Astrocyte of the cerebellum (primary cell): ENCODE measurements around the gene BRAT1.

ENCODE experiments used
- DNase-seq: peaks from one replicate; pipeline ENCODE4 v3.0.0-alpha.2; 2011; ENCODE audit warnings: low read depth
- H3K4me3 ChIP-seq: 2 replicates; pipeline ENCODE4 v1.5.1; 2011; ENCODE audit warnings: mild to moderate bottlenecking, low read depth, low read length, moderate library complexity
- in situ Hi-C: cut with HindIII; loops from 2 replicates; pipeline ENCODE4 v1.10.0; 2017; ENCODE audit warnings: low sequenced_read_pairs
- TF ChIP-seq, protein P1 (sequence below): IDR thresholded peaks from 2 replicates; pipeline ENCODE4 v1.5.1; 2012; ENCODE audit warnings: low read length, low read depth, moderate library complexity, mild to moderate bottlenecking; ENCODE audit errors: missing control alignments

Gene BRAT1

GRCh38 chr7:2504889-2505375, 50.4 kb downstream of the BRAT1 start:
- in situ Hi-C loops: no loop called here
- no peak overlapping the region for H3K4me3 ChIP-seq
- TF ChIP-seq, protein P1, sequence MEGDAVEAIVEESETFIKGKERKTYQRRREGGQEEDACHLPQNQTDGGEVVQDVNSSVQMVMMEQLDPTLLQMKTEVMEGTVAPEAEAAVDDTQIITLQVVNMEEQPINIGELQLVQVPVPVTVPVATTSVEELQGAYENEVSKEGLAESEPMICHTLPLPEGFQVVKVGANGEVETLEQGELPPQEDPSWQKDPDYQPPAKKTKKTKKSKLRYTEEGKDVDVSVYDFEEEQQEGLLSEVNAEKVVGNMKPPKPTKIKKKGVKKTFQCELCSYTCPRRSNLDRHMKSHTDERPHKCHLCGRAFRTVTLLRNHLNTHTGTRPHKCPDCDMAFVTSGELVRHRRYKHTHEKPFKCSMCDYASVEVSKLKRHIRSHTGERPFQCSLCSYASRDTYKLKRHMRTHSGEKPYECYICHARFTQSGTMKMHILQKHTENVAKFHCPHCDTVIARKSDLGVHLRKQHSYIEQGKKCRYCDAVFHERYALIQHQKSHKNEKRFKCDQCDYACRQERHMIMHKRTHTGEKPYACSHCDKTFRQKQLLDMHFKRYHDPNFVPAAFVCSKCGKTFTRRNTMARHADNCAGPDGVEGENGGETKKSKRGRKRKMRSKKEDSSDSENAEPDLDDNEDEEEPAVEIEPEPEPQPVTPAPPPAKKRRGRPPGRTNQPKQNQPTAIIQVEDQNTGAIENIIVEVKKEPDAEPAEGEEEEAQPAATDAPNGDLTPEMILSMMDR: no peak
- no peak for DNase-seq

DNA sequence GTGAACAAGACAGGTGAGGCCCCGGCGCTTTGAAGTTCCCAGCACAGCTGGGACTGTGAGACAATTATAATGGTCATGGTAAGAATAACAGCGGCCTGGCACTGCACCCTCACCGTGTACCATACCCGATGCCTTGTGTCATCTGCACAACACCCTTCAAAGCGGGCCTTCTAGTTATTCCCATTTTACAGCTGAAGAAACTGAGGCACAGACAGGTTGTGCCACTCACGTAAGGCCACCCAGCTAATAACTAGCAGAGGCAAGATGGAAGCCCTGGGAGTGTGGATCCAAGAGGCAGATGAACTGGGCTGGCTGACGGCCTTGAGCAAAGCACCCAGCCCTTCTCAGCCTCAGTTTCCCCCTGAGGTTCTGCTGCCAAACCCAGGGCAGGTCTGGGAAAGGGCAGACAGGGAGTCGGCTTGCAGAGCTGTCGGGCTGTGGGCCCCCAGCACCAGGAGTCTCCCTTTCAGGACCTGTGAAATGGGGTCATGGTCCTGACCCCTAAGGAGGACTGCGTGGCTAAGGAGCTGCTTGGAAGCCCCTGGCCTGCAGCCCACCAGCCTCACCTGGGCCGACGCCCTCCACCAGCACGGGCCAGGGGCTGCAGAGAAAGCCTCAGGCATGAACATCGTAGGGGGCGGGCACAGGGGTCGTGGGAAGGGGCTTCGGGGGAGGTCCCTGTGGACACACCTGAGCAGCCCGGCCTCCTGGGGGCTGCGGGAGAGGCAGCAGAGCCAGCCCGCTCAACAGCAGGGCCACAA, 51.0 kb downstream of the BRAT1 start:
- TF ChIP-seq, protein P1: no peak
- H3K4me3 ChIP-seq: no peak overlapping the region
- in situ Hi-C loops: no loop called here
- DNase-seq: no peak

DNA sequence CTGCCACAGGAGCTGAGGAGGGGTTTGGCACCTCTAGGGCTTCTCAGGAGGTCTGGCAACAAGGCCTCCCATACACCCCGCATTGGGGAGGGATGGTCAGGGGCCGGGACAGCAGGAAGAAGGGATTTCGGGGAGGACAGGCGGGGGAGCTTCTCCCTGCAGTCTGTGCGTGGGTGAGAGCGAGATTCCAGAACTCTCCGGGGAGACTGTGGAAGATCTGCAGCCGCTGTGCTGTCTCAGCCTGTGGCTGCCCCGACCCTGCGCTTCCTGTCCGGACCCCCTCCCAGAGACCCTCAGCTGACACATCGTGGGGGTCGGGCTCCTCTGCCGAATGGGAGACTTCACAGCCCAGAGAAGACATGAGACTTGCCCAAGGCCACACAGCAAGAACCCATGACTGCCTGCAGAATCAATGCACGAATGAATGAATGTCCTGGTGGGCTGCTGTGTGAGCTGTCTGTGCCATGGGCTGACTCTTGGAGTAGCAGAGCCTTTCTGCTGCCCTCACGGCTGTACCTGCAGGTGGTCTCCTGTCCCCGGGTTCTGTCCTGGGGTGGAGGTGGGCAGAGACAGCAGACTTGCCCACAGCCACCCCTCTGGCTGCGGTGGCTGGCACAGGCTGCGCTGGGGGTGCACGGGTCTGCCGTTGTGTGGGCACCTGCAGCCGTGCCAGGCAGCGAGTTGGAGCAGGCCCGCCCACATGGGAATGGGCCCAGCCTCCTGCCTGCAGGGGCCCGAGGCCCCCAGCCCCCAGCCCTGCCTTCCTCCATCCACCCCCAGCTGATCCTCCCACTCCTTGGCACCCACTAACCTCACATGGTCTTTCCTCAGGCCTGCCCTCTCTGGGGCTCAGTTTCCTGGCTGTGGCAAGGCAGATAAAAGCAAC, 52.0 kb downstream of the BRAT1 start:
- TF ChIP-seq, protein P1: no peak
- H3K4me3 ChIP-seq: no peak overlapping the region
- in situ Hi-C loops: no loop called here
- no peak for DNase-seq

- in situ Hi-C loops: no loop called here
- H3K4me3 ChIP-seq: no peak overlapping the region
- no peak for DNase-seq
- TF ChIP-seq, protein P1: no peak
Measured at GRCh38 chr7:2502647-2502966, 52.7 kb downstream of the BRAT1 start.

GRCh38 chr7:2501947-2502646, 53.2 kb downstream of the BRAT1 start:
- TF ChIP-seq, protein P1: no peak
- H3K4me3 ChIP-seq: no peak overlapping the region
- DNase-seq: no peak
- in situ Hi-C loops: no loop called here

DNA sequence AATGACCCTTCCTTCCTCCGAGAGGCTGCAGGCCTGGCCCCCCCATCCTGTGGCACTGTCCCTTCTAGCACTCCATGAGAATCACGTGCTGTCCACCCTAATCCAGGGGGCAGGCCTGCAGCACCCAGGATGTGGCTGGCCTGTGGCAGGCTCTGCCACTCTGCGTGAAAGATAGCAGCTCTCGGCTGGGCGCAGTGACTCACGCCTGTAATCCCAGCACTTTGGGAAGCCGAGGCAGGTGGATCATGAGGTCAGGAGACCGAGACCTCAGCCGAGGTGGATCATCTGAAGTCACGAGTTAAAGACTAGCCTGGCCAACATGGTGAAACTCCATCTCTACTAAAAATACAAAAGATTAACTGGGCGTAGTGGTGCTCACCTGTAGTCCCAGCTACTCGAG, 54.6 kb downstream of the BRAT1 start:
- in situ Hi-C loops: no loop called here
- DNase-seq: no peak
- H3K4me3 ChIP-seq: no peak overlapping the region
- TF ChIP-seq, protein P1: no peak
